GM12891 (cell line): ENCODE data around the gene ITGB4.

ENCODE experiments used
- DNase-seq: peaks from one replicate; pipeline ENCODE4 v3.0.0; 2011; ENCODE audit warnings: low spot score; ENCODE audit not compliant: insufficient read length
- FAIRE-seq: peaks from 2 replicates; lab custom pipeline; 2011; peaks lifted over from hg19 to GRCh38; lab: Jason Lieb, UNC
- PAX5 ChIP-seq: IDR thresholded peaks from 2 replicates; pipeline ENCODE4 v1.6.1; 2011; ENCODE audit warnings: low read length, moderate library complexity, mild to moderate bottlenecking; ENCODE audit not compliant: insufficient read depth, severe bottlenecking
- POLR2A ChIP-seq: IDR thresholded peaks from 2 replicates; pipeline ENCODE4 v1.6.1; 2011; ENCODE audit warnings: low read depth, low read length, control low read depth
- POLR2AphosphoS5 ChIP-seq: IDR thresholded peaks from 2 replicates; pipeline ENCODE4 v1.6.1; 2011; ENCODE audit warnings: low read depth, low read length, control low read depth
- POU2F2 ChIP-seq: IDR thresholded peaks from 2 replicates; pipeline ENCODE4 v1.6.1; 2011; ENCODE audit warnings: low read depth, mild to moderate bottlenecking, control low read depth, low read length, moderate library complexity
- SPI1 ChIP-seq: IDR thresholded peaks from 2 replicates; pipeline ENCODE4 v1.6.1; 2011; ENCODE audit warnings: low read depth, low read length, control low read depth
- TAF1 ChIP-seq: IDR thresholded peaks from 2 replicates; pipeline ENCODE4 v1.6.1; 2011; ENCODE audit warnings: low read depth, low read length, control low read depth

The ITGB4 gene

DNA sequence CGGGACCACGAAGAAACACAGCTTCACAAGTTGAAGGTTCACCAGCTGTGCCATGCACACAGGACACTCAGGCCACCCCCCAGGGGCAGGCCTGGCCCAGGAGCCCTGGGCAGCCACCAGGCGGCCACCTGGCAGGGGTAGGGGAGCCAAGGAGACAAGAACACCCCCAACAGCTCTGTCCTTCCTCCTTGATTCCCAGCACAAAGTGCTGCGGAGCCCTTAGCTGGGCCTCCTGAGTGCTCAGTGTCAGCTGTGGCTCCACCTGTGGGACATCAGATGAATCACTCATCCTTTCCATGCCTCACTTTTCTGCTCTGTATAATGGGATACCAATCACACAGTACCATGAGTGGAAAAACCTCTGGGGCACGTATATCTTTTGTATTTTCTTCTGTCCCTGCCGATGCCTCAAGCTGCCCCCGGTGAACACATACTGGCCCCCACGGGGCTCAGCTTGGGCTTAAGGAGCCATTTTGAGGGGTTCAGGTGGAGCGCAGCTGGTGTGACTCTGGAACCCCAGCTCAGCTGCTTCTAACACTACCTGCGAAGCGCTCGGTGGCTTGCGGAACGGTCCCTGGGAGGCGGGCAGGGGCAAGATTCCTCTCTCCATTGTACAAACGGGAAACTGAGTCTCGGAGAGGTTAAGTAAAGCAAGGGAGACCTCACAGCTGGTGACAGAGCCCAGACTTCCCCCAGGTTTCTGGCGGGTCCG, 31.7 kb downstream of the ITGB4 start:
- peak; percentile 58 for FAIRE-seq
- DNase-seq: no peak

DNA sequence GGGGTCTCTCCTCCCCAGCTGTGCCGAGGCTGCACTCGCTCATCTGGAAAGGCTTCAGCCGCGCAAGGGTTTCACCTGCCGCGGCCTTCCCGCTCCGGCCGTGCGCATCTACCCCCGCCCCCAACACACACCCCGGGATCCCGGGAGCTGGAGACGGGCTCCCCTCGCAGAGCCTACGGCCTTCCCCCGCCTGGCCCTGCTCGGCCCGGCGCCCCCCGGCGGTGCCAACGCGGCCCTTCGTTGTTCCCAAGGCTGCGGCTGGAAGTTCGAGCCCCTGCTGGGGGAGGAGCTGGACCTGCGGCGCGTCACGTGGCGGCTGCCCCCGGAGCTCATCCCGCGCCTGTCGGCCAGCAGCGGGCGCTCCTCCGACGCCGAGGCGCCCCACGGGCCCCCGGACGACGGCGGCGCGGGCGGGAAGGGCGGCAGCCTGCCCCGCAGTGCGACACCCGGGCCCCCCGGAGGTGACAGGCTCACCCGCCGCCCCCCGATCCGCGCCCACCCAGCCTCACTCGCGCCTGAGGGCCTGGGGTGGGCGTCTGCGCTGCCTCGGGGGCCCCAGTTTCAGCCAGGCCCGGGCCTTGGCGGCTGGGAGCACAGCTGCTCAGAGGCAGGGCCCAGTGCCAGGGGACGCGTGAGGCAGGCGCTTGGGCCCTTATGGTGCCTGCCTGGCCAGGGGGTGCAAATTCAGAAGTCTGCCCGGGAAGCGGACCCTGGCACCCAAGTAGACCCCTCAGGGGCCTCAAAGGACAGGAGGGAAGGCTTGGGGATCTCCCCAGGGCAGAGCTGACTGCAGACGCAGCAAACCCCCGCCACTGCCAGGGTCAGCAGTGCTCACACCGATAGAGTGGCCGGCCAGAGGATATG, 32.5 kb downstream of the ITGB4 start:
- TF ChIP-seq PAX5 (no peak), POLR2AphosphoS5 (no peak), POU2F2 (no peak), SPI1 (no peak)
- DNase-seq: peak; percentile 93
- FAIRE-seq: peak; percentile 95

More for the DNA sequence above, 31.7 kb downstream of the ITGB4 start:
- TF ChIP-seq POLR2AphosphoS5 (no peak), PAX5 (no peak), POLR2A (no peak), TAF1 (no peak), POU2F2 (no peak), SPI1 (no peak)

- TF ChIP-seq POLR2AphosphoS5 (no peak), PAX5 (no peak), POU2F2 (no peak), POLR2A (no peak), SPI1 (no peak), TAF1 (no peak)
- DNase-seq (no peak), FAIRE-seq (peak; percentile 66)
Measured at GRCh38 chr17:75754378-75755204, 33.3 kb downstream of the ITGB4 start.

- TF ChIP-seq POLR2A (no peak), PAX5 (no peak), SPI1 (no peak), POU2F2 (no peak)
Measured at GRCh38 chr17:75755205-75755901, 34.1 kb downstream of the ITGB4 start.

DNA sequence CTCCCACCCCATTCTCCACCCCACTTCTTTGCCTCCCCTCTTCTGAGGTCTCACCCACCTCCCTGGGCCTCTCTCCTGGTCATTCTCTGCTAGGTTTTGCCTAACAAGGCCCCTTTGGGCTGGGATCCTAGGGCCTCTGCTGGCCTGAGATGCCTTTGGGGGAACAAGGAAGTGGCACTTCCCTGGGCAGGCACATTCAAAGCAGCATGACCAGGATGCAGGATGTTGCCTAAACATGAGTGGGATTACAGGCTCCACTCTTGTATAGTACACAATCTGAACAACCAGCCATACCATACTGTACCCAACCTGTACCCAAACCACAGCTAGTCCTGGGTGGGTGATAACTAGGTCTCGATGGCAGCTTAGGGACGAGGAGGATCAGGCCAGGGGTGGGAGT, 34.7 kb downstream of the ITGB4 start:
- TF ChIP-seq POU2F2 (no peak), PAX5 (no peak), SPI1 (no peak), TAF1 (no peak), POLR2AphosphoS5 (no peak)
- DNase-seq (no peak), FAIRE-seq (no peak)

More at GRCh38 chr17:75755205-75755901, 34.1 kb downstream of the ITGB4 start:
- DNase-seq (no peak), FAIRE-seq (no peak)

GRCh38 chr17:75756451-75757085, 35.3 kb downstream of the ITGB4 start:
- FAIRE-seq: no peak
- TF ChIP-seq PAX5: no peak
- no peak for TF ChIP-seq POLR2A
- TF ChIP-seq SPI1: no peak
- TF ChIP-seq POU2F2: no peak
- TF ChIP-seq POLR2AphosphoS5: no peak
- no peak for TF ChIP-seq TAF1
- no peak for DNase-seq

GRCh38 chr17:75757086-75757681, 35.9 kb downstream of the ITGB4 start:
- no peak for FAIRE-seq
- TF ChIP-seq POLR2A: no peak
- TF ChIP-seq SPI1: no peak
- DNase-seq: no peak

DNA sequence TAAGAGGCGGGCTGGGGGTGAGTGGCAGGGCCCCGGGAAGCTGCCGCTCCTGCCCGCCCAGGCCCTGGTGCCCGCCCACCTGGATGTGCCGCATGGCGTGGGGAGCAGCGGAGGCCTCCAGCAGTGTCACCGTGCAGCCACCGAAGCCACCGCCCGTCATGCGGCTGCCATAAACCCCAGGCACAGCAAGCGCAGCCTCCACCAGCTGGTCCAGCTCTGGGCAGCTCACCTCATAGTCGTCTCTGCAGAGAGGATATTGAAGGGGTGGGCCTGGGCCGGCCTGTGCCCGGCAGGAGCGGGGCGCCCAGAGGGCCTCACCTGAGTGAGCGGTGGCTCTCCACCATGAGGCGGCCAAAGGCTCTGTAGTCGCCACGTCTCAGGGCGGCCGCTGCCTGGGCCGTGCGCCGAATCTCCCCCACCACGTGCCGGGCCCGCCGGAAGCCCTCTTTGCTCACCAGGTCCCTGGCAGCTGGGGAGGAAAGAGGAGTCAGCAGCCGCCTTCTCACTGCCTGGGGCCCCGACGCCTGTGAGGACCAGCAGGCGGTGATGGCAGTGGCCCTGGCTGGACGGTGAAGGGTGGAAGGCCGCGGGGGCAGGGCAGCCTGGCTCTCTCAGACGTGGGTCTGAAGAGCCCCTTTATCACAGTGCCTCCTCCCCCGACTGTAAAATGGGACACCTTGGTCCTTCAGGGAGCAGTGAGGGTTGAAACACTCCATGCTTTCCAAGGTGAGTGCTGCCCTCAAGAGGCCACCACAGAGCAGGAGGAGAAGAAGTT, 37.1 kb downstream of the ITGB4 start:
- no peak for TF ChIP-seq POLR2A
- TF ChIP-seq POLR2AphosphoS5: no peak
- no peak for TF ChIP-seq SPI1
- no peak for TF ChIP-seq PAX5
- no peak for TF ChIP-seq TAF1
- TF ChIP-seq POU2F2: no peak
- DNase-seq (peak; percentile 11), FAIRE-seq (no peak)
